Measurements from ENCODE around the gene MYDGF. TPM values are rescaled to one million over a fixed set of nuclear protein-coding genes. Genes with fewer than 3 reads are reported as not detected.
A peak's percentile ranks its signal among the peaks of the same experiment; 100 is the strongest.

Gene MYDGF
- total and polyA plus RNA-seq, 9 of the 15 experiments (the other 6 are each of a cell fraction or from before 2014, with no cell fraction given), result 4.2 to 141 (median 82.1) TPM

GRCh38 chr19:4669723-4670480 is at the start of gene MYDGF (continued):
- TF ChIP-seq ATF2 (CRISPR knock-in tag; IDR thresholded peaks at IDR 0.05) (0 out of 2 replicates have a peak, but pooled peaks have one; percentile 20), ZBTB7A (IDR thresholded peaks at IDR 0.05; ENCODE audit: borderline replicate concordance, control insufficient read depth, low read depth, low read length) (peak; percentile 92), ZNF124 (CRISPR knock-in tag; IDR thresholded peaks at IDR 0.05) (no peak), ZBED1 (IDR thresholded peaks at IDR 0.05) (no peak), E4F1 (CRISPR knock-in tag; IDR thresholded peaks at IDR 0.05; ENCODE audit: borderline replicate concordance) (no peak), CHCHD3 (CRISPR knock-in tag; IDR thresholded peaks at IDR 0.05) (no peak), HES1 (IDR thresholded peaks at IDR 0.05; ENCODE audit: low read depth) (no peak), BRD4 (IDR thresholded peaks at IDR 0.05) (peak; percentile 82; the same call in 1 of the 2 replicates), SRSF3 (IDR thresholded peaks at IDR 0.05; ENCODE audit: insufficient read depth, low read length) (no peak), RFX7 (CRISPR knock-in tag; IDR thresholded peaks at IDR 0.05) (no peak), HDGF (IDR thresholded peaks at IDR 0.05) (no peak)
- TF ChIP-seq, protein P1, sequence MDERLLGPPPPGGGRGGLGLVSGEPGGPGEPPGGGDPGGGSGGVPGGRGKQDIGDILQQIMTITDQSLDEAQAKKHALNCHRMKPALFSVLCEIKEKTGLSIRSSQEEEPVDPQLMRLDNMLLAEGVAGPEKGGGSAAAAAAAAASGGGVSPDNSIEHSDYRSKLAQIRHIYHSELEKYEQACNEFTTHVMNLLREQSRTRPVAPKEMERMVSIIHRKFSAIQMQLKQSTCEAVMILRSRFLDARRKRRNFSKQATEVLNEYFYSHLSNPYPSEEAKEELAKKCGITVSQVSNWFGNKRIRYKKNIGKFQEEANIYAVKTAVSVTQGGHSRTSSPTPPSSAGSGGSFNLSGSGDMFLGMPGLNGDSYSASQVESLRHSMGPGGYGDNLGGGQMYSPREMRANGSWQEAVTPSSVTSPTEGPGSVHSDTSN (CRISPR knock-in tag; IDR thresholded peaks at IDR 0.05; ENCODE audit: low read depth), result no peak
- TF ChIP-seq, protein P1 (tag; conservative IDR thresholded peaks at IDR 0.05; ENCODE audit: low read depth), result no peak

Data from K562 (cell line).